ENCODE data around the gene CBLC. TPM values are rescaled to one million over a fixed set of nuclear protein-coding genes. Genes with fewer than 3 reads are reported as not detected.
A peak's percentile ranks its signal among the peaks of the same experiment; 100 is the strongest.

CBLC gene
- polyA plus RNA-seq, 1 donor (not counting 4 experiments of a cell fraction or from before 2014, with no cell fraction given) = 27.8 TPM

DNA sequence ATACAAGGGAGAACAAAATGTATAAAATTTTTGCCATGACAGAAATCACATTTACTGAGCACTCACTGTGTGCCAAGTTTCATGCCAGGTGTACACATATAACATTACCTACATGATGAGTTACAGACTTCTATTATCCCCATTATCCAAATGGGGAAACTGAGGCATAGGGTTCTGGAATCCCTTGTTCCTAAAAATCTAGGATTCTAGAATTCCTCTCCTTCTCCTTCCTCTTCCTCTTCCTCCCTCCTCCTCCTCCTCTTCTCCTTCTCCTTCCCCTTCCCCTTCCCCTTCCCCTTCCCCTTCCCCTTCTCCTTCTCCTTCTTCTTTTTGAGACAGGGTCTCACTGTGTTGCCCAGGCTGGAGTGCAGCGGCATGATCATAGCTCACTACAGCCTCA, 43.3 kb upstream of the CBLC start:
- H3K4me2 ChIP-seq (ENCODE audit: control insufficient read depth, extremely low read depth, insufficient read depth, low read depth, low read length) = no peak overlapping the region

DNA sequence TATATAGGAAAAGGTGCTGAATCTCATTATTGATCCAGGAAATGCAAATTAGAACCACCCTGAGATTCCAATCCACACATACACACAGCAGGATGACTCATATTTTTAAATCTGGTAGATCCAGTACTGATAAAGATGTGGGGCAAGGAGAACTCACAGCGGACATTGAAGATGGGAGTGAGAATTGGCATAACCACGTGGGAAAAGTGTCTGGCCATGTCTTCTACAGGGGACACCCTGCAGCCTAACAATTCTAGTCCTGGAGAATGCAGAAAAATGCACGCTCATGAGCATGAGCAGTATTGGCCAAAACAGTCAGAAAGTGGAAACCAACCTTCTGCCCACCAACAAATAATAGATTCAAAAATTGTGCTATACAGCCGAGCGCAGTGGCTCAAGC, 42.7 kb upstream of the CBLC start:
- Histone ChIP-seq H3K9ac (ENCODE audit: control insufficient read depth, extremely low read depth, insufficient read depth, low read length) (no peak overlapping the region), H3K27ac (ENCODE audit: control insufficient read depth, insufficient read depth, low read length) (no peak overlapping the region), H3K4me1 (ENCODE audit: control insufficient read depth, extremely low read depth, insufficient read depth, low read length) (peaks cover 13% of the 10 kb centered on the region), H3K4me2 (ENCODE audit: control insufficient read depth, extremely low read depth, insufficient read depth, low read depth, low read length) (peak overlapping the region; percentile 9), H3K4me3 (ENCODE audit: control insufficient read depth in 2 of 3, extremely low read depth in 1 of 3, insufficient read depth in 2 of 3, low read depth in 1 of 3, low read length in 3 of 3) (no peak overlapping the region), H3K9me1 (ENCODE audit: control insufficient read depth, extremely low read depth, insufficient read depth, low read length) (no peaks in the 10 kb centered on the region), H3K9me3 (ENCODE audit: control insufficient read depth, low read depth, low read length) (no peaks in the 10 kb centered on the region), H3K36me3 (ENCODE audit: control insufficient read depth in 2 of 2, extremely low read depth in 1 of 2, insufficient read depth in 2 of 2, low read length in 2 of 2) (no peaks in the 10 kb centered on the region), H4K20me1 (ENCODE audit: control insufficient read depth, extremely low read depth, insufficient read depth, low read length) (no peaks in the 10 kb centered on the region), H2AFZ (ENCODE audit: control insufficient read depth, low read length) (no peak overlapping the region), H3K27me3 (ENCODE audit: control insufficient read depth, extremely low read depth, insufficient read depth, low read length) (no peaks in the 10 kb centered on the region), H3K79me2 (ENCODE audit: control insufficient read depth, insufficient read depth, low read length) (no peaks in the 10 kb centered on the region)
- TF ChIP-seq, protein P1, sequence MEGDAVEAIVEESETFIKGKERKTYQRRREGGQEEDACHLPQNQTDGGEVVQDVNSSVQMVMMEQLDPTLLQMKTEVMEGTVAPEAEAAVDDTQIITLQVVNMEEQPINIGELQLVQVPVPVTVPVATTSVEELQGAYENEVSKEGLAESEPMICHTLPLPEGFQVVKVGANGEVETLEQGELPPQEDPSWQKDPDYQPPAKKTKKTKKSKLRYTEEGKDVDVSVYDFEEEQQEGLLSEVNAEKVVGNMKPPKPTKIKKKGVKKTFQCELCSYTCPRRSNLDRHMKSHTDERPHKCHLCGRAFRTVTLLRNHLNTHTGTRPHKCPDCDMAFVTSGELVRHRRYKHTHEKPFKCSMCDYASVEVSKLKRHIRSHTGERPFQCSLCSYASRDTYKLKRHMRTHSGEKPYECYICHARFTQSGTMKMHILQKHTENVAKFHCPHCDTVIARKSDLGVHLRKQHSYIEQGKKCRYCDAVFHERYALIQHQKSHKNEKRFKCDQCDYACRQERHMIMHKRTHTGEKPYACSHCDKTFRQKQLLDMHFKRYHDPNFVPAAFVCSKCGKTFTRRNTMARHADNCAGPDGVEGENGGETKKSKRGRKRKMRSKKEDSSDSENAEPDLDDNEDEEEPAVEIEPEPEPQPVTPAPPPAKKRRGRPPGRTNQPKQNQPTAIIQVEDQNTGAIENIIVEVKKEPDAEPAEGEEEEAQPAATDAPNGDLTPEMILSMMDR (optimal IDR thresholded peaks at IDR 0.05 in 1 of 3, IDR thresholded peaks at IDR 0.05 in 1 of 3, conservative IDR thresholded peaks at IDR 0.05 in 1 of 3; ENCODE audit: extremely low read depth in 1 of 3, insufficient read depth in 2 of 3, low read length in 3 of 3) = no peak
- no peak for TF ChIP-seq EZH2 (IDR thresholded peaks at IDR 0.05; ENCODE audit: low read length)
- dilution Hi-C loops (cut with MboI; ENCODE audit: extremely low pct_ligation_motif_present, low sequenced_read_pairs) = no loop called here
- no peak for FAIRE-seq
- DNase-seq (ENCODE audit: low read depth, low spot score) = no peak

More for the DNA sequence above, 43.3 kb upstream of the CBLC start:
- H3K4me3 ChIP-seq (ENCODE audit: control insufficient read depth in 2 of 3, extremely low read depth in 1 of 3, insufficient read depth in 2 of 3, low read depth in 1 of 3, low read length in 3 of 3) = no peak overlapping the region
- no peaks in the 10 kb centered on the region for H3K79me2 ChIP-seq (ENCODE audit: control insufficient read depth, insufficient read depth, low read length)
- peaks cover 13% of the 10 kb centered on the region for H3K4me1 ChIP-seq (ENCODE audit: control insufficient read depth, extremely low read depth, insufficient read depth, low read length)
- DNase-seq (ENCODE audit: low read depth, low spot score) (no peak), FAIRE-seq (no peak)
- H3K9ac ChIP-seq (ENCODE audit: control insufficient read depth, extremely low read depth, insufficient read depth, low read length) = no peak overlapping the region
- no peaks in the 10 kb centered on the region for H3K36me3 ChIP-seq (ENCODE audit: control insufficient read depth in 2 of 2, extremely low read depth in 1 of 2, insufficient read depth in 2 of 2, low read length in 2 of 2)
- H3K9me1 ChIP-seq (ENCODE audit: control insufficient read depth, extremely low read depth, insufficient read depth, low read length) = no peaks in the 10 kb centered on the region
- H2AFZ ChIP-seq (ENCODE audit: control insufficient read depth, low read length) = no peak overlapping the region
- no peaks in the 10 kb centered on the region for H3K9me3 ChIP-seq (ENCODE audit: control insufficient read depth, low read depth, low read length)
- no peaks in the 10 kb centered on the region for H4K20me1 ChIP-seq (ENCODE audit: control insufficient read depth, extremely low read depth, insufficient read depth, low read length)
- H3K27me3 ChIP-seq (ENCODE audit: control insufficient read depth, extremely low read depth, insufficient read depth, low read length) = no peaks in the 10 kb centered on the region
- dilution Hi-C loops (cut with MboI; ENCODE audit: extremely low pct_ligation_motif_present, low sequenced_read_pairs) = no loop called here
- H3K27ac ChIP-seq (ENCODE audit: control insufficient read depth, insufficient read depth, low read length) = no peak overlapping the region
- TF ChIP-seq, protein P1 (optimal IDR thresholded peaks at IDR 0.05 in 1 of 3, IDR thresholded peaks at IDR 0.05 in 1 of 3, conservative IDR thresholded peaks at IDR 0.05 in 1 of 3; ENCODE audit: extremely low read depth in 1 of 3, insufficient read depth in 2 of 3, low read length in 3 of 3) = no peak
- TF ChIP-seq EZH2 (IDR thresholded peaks at IDR 0.05; ENCODE audit: low read length) = no peak

Measured in keratinocyte (primary cell).